Neural cell (in vitro differentiated cells): Measurements from ENCODE around the gene PARD6G. TPM values are rescaled to one million over a fixed set of nuclear protein-coding genes. Genes with fewer than 3 reads are reported as not detected.

Experiments
- H2AFZ ChIP-seq: fragments of 200-600, 300-800 bp; sonication (generic), shearing (Covaris generic); 2 replicates; pipeline ENCODE4 v1.6.0; 2014; ENCODE audit warnings: low read depth, mild to moderate bottlenecking, antibody characterized with exemption, low read length, moderate library complexity
- H3F3A ChIP-seq: fragments of 200-600 bp; shearing (Covaris generic); 2 replicates; pipeline ENCODE4 v1.6.1; 2016; ENCODE audit warnings: mild to moderate bottlenecking, moderate library complexity, mixed read lengths, antibody characterized with exemption, low read length; ENCODE audit not compliant: insufficient read depth, poor library complexity, severe bottlenecking
- H3K27ac ChIP-seq: fragments of 200-600, 300-800 bp; sonication (generic), shearing (Covaris generic); 2 replicates; pipeline ENCODE4 v1.5.1; 2014; ENCODE audit warnings: mild to moderate bottlenecking, low read length, moderate library complexity
- H3K27me3 ChIP-seq: fragments of 300-800, 200-600 bp; sonication (generic), shearing (Covaris generic); 2 replicates; pipeline ENCODE4 v1.6.0; 2014; ENCODE audit warnings: mild to moderate bottlenecking, low read depth, low read length, moderate library complexity; ENCODE audit not compliant: insufficient read depth
- H3K36me3 ChIP-seq: fragments of 300-800, 200-600 bp; sonication (generic), shearing (Covaris generic); 2 replicates; pipeline ENCODE4 v1.5.1; 2014; ENCODE audit warnings: mild to moderate bottlenecking, antibody characterized with exemption, low read length, moderate library complexity; ENCODE audit not compliant: insufficient read depth
- H3K4me2 ChIP-seq: fragments of 300-800, 200-600 bp; sonication (generic), shearing (Covaris generic); 2 replicates; pipeline ENCODE4 v1.6.0; 2014; ENCODE audit warnings: mild to moderate bottlenecking, low read length
- H3K4me3 ChIP-seq: fragments of 300-800, 200-600 bp; sonication (generic), shearing (Covaris generic); 2 replicates; pipeline ENCODE4 v1.5.1; 2014; ENCODE audit warnings: mild to moderate bottlenecking, low read length, moderate library complexity
- H3K79me2 ChIP-seq: fragments of 200-600 bp; shearing (Covaris generic); replicated peaks from 2 replicates; pipeline ENCODE4 v1.6.0; 2014; ENCODE audit warnings: mild to moderate bottlenecking, low read length, moderate library complexity; ENCODE audit not compliant: insufficient read depth
- H3K9ac ChIP-seq: fragments of 300-800, 200-600 bp; sonication (generic), shearing (Covaris generic); 2 replicates; pipeline ENCODE4 v1.6.1; 2016; ENCODE audit warnings: mild to moderate bottlenecking, low read length, mixed read lengths
- H3K9me2 ChIP-seq: fragments of 200-600 bp; shearing (Covaris generic); 2 replicates; pipeline ENCODE4 v1.6.1; 2016; ENCODE audit warnings: mild to moderate bottlenecking, low read length, mixed read lengths; ENCODE audit not compliant: insufficient read depth
- H3K9me3 ChIP-seq: fragments of 200-600, 300-800 bp; sonication (generic), shearing (Covaris generic); 2 replicates; pipeline ENCODE4 v1.6.1; 2016; ENCODE audit warnings: mild to moderate bottlenecking, mixed run types, low read length, moderate library complexity, mixed read lengths
- H4K20me1 ChIP-seq: fragments of 200-600 bp; shearing (Covaris generic); 2 replicates; pipeline ENCODE4 v1.6.1; 2016; ENCODE audit warnings: mild to moderate bottlenecking, mixed run types; ENCODE audit not compliant: insufficient read depth
- EP300 ChIP-seq: fragments of 450-650 bp; conservative IDR thresholded peaks from 2 replicates; pipeline ENCODE4 v1.6.1; 2014; ENCODE audit warnings: antibody characterized with exemption, mild to moderate bottlenecking, moderate library complexity; ENCODE audit not compliant: poor library complexity, severe bottlenecking
- EZH2 ChIP-seq: fragments of 200-600, 300-800 bp; shearing (Covaris generic), sonication (generic); IDR thresholded peaks from 2 replicates; pipeline ENCODE4 v1.6.1; 2014; ENCODE audit warnings: antibody characterized with exemption, low read length, borderline replicate concordance, mild to moderate bottlenecking; ENCODE audit not compliant: insufficient read depth, poor library complexity, severe bottlenecking
- MXI1 ChIP-seq: fragments of 450-650 bp; conservative IDR thresholded peaks from 2 replicates; pipeline ENCODE4 v1.6.1; 2014; ENCODE audit warnings: antibody characterized with exemption, mild to moderate bottlenecking; ENCODE audit not compliant: poor library complexity, severe bottlenecking
- POLR2AphosphoS5 ChIP-seq: IDR thresholded peaks from 2 replicates; pipeline ENCODE4 v1.6.1; 2012
- RAD21 ChIP-seq: fragments of 450-650 bp; conservative IDR thresholded peaks from 2 replicates; pipeline ENCODE4 v1.6.1; 2014; ENCODE audit warnings: antibody characterized with exemption, mild to moderate bottlenecking, moderate library complexity
- SMC3 ChIP-seq: fragments of 450-650 bp; conservative IDR thresholded peaks from 2 replicates; pipeline ENCODE4 v1.6.1; 2014; ENCODE audit warnings: antibody characterized with exemption, mild to moderate bottlenecking, moderate library complexity; ENCODE audit not compliant: poor library complexity
- TAF1 ChIP-seq: IDR thresholded peaks from 2 replicates; pipeline ENCODE4 v1.6.1; 2012; ENCODE audit warnings: low read depth
- polyA plus RNA-seq: library from polyadenylated mRNA; depleted of rRNA; stranded (reverse); fragments of >200 nt; gene quantifications from 2 replicates; pipeline ENCODE4 v1.2.3, GENCODE V29; 2014
- TF ChIP-seq, protein P1 (sequence below): fragments of 450-650 bp; IDR thresholded peaks from 2 replicates; pipeline ENCODE4 v1.5.1; 2014; ENCODE audit warnings: antibody characterized with exemption, mild to moderate bottlenecking, moderate library complexity; ENCODE audit not compliant: poor library complexity, severe bottlenecking
- TF ChIP-seq, protein P2 (sequence below): IDR thresholded peaks from 2 replicates; pipeline ENCODE4 v1.6.1; 2012; ENCODE audit warnings: borderline replicate concordance

The PARD6G gene
- polyA plus RNA-seq, 1 donor from 2014 or later = 9.3 TPM

DNA sequence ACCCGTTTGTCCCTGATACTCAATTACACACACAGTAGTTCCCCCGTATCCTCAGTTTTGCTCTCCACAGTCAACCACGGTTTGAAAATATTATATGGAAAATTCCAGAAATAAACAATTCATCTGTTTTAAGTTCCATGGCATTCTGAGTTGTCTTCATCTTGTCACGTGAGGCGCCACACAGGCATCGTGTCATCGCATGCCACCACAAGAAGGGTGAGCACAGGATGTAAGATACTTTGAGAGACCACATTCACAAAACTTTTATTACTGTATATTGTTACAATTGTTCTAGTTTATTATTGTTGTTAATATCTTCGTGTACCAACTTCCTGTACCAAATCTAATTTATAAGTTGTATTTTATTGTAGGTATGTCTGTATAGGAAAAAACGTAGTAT is 120.5 kb downstream of the PARD6G start:
- no peak for TF ChIP-seq TAF1
- no peak for TF ChIP-seq EP300
- Histone ChIP-seq H3K9me2 (no peaks in the 10 kb centered on the region), H3K27ac (no peak overlapping the region), H3K79me2 (peaks cover 70% of the 10 kb centered on the region), H3K4me2 (no peak overlapping the region), H3K36me3 (peaks cover 3% of the 10 kb centered on the region), H3F3A (no peaks in the 10 kb centered on the region), H3K9me3 (no peaks in the 10 kb centered on the region), H3K27me3 (no peaks in the 10 kb centered on the region), H3K4me3 (no peak overlapping the region), H4K20me1 (no peaks in the 10 kb centered on the region), H3K9ac (no peak overlapping the region), H2AFZ (no peak overlapping the region)

DNA sequence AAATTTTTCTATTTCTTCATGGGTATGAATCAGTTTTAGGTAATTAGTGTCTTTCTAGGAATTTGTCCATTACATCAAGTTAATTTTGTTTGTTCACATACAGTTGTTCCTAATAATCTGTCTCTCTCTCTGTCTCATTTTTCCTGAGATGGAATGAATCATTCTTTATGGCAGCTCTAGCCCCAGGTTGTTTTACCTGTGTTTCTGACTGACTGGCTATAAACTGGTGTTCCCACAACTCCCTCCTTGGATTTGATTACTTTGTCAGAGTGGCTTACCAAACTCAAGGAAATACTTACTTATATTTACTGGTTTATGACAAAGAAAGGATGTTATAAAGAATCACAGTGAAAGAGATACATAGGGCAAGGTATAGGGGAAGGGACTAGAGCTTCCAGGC is 123.2 kb downstream of the PARD6G start:
- no peak overlapping the region for H3K4me2 ChIP-seq
- H2AFZ ChIP-seq = no peak overlapping the region
- H3K36me3 ChIP-seq = peaks cover 3% of the 10 kb centered on the region
- no peak overlapping the region for H3K4me3 ChIP-seq
- no peaks in the 10 kb centered on the region for H3K27me3 ChIP-seq
- H3F3A ChIP-seq = no peaks in the 10 kb centered on the region
- peaks cover 69% of the 10 kb centered on the region for H3K79me2 ChIP-seq
- H3K27ac ChIP-seq = no peak overlapping the region
- no peak overlapping the region for H3K9ac ChIP-seq
- H3K9me2 ChIP-seq = no peaks in the 10 kb centered on the region
- no peaks in the 10 kb centered on the region for H3K9me3 ChIP-seq
- no peak for TF ChIP-seq MXI1
- no peak for TF ChIP-seq EP300
- TF ChIP-seq, protein P1, sequence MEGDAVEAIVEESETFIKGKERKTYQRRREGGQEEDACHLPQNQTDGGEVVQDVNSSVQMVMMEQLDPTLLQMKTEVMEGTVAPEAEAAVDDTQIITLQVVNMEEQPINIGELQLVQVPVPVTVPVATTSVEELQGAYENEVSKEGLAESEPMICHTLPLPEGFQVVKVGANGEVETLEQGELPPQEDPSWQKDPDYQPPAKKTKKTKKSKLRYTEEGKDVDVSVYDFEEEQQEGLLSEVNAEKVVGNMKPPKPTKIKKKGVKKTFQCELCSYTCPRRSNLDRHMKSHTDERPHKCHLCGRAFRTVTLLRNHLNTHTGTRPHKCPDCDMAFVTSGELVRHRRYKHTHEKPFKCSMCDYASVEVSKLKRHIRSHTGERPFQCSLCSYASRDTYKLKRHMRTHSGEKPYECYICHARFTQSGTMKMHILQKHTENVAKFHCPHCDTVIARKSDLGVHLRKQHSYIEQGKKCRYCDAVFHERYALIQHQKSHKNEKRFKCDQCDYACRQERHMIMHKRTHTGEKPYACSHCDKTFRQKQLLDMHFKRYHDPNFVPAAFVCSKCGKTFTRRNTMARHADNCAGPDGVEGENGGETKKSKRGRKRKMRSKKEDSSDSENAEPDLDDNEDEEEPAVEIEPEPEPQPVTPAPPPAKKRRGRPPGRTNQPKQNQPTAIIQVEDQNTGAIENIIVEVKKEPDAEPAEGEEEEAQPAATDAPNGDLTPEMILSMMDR = no peak
- TF ChIP-seq TAF1 = no peak
- TF ChIP-seq, protein P2, sequence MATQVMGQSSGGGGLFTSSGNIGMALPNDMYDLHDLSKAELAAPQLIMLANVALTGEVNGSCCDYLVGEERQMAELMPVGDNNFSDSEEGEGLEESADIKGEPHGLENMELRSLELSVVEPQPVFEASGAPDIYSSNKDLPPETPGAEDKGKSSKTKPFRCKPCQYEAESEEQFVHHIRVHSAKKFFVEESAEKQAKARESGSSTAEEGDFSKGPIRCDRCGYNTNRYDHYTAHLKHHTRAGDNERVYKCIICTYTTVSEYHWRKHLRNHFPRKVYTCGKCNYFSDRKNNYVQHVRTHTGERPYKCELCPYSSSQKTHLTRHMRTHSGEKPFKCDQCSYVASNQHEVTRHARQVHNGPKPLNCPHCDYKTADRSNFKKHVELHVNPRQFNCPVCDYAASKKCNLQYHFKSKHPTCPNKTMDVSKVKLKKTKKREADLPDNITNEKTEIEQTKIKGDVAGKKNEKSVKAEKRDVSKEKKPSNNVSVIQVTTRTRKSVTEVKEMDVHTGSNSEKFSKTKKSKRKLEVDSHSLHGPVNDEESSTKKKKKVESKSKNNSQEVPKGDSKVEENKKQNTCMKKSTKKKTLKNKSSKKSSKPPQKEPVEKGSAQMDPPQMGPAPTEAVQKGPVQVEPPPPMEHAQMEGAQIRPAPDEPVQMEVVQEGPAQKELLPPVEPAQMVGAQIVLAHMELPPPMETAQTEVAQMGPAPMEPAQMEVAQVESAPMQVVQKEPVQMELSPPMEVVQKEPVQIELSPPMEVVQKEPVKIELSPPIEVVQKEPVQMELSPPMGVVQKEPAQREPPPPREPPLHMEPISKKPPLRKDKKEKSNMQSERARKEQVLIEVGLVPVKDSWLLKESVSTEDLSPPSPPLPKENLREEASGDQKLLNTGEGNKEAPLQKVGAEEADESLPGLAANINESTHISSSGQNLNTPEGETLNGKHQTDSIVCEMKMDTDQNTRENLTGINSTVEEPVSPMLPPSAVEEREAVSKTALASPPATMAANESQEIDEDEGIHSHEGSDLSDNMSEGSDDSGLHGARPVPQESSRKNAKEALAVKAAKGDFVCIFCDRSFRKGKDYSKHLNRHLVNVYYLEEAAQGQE = no peak
- no peak for TF ChIP-seq RAD21
- no peak for TF ChIP-seq POLR2AphosphoS5
- no peak for TF ChIP-seq SMC3
- TF ChIP-seq EZH2 = no peak
- no peaks in the 10 kb centered on the region for H4K20me1 ChIP-seq

DNA sequence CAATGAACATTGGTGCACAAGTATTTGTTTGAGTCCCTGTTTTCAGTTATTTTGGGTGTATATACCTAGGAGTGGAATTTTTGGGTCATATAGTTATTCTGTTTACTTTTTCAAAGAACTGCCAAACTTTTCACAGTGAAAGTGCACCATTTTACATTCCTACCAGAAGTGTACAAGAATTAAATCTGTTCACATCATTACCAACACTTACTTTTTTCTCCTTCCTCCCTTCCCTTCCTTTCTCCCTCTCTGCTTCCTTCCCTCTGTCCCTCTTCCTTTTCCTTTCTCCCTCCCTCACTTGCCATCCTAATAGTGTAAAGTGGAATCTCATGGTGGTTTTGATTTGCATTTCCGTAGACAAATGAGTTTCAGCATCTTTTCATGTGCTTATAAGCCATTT is 126.4 kb downstream of the PARD6G start:
- Histone ChIP-seq H3K9me2 (no peaks in the 10 kb centered on the region), H3K4me3 (no peak overlapping the region), H3K27ac (no peak overlapping the region), H3F3A (no peaks in the 10 kb centered on the region), H3K9me3 (no peaks in the 10 kb centered on the region), H3K36me3 (peaks cover 3% of the 10 kb centered on the region), H3K79me2 (peaks cover 58% of the 10 kb centered on the region), H2AFZ (no peak overlapping the region), H3K27me3 (no peaks in the 10 kb centered on the region), H3K9ac (no peak overlapping the region), H4K20me1 (no peaks in the 10 kb centered on the region), H3K4me2 (no peak overlapping the region)
- TF ChIP-seq SMC3 (no peak), EP300 (no peak), POLR2AphosphoS5 (no peak), RAD21 (no peak), EZH2 (no peak), MXI1 (no peak), TAF1 (no peak)
- TF ChIP-seq, protein P2 = no peak
- TF ChIP-seq, protein P1 = no peak
